ENCODE data around the gene C17orf50.

The C17orf50 gene

DNA sequence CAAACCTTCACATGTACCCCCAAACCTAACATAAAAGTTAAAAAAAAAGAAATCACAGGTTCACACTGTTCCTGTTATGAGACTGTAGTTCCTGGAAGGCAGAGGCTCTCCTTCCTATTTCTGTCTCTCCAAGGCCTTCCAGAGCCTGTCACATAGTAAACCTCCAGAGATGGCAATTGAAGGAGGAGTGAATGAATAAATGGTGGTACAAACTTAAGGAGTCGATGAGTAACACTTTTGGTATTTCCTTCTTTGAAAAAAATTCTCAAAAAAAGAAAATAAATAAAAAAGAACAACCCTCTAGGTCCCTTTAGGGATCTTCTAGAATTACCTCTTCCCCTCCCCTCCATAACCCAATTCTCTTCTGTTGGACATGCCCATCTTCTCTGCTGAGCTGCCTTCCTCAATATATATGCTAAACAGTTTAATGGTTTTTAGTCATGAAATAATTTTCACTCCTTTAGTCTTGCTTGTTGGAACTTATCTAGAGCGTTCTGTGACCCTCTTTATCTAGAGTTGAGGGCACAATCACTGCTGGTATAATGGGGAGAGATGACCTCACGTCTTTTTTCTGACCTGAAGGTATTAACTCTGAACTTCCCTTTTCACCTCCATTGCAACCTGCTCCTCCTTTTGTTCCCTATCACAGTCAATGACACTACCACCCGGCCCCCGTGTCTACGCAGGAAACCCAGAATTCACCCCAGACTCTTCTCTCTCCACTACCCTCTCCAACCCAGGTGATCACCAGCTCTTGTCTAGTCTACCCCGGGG, 46.9 kb downstream of the C17orf50 start:
- H3K4me2 ChIP-seq = peak overlapping the region; percentile 99
- peaks cover 7% of the 10 kb centered on the region; the same call in 1 of the 2 replicates for H3K36me3 ChIP-seq
- H3K27me3 ChIP-seq = no peaks in the 10 kb centered on the region
- H3K9ac ChIP-seq = peak overlapping the region; percentile 95
- H3K9me3 ChIP-seq = no peaks in the 10 kb centered on the region
- peaks cover 31% of the 10 kb centered on the region for H4K20me1 ChIP-seq
- peaks cover 53% of the 10 kb centered on the region for H3K4me1 ChIP-seq
- peak overlapping the region; percentile 98 for H3K27ac ChIP-seq
- no peak overlapping the region for H3K4me3 ChIP-seq
- TF ChIP-seq Cebpa-rat (IDR thresholded peaks at IDR 0.05) = no peak

DNA sequence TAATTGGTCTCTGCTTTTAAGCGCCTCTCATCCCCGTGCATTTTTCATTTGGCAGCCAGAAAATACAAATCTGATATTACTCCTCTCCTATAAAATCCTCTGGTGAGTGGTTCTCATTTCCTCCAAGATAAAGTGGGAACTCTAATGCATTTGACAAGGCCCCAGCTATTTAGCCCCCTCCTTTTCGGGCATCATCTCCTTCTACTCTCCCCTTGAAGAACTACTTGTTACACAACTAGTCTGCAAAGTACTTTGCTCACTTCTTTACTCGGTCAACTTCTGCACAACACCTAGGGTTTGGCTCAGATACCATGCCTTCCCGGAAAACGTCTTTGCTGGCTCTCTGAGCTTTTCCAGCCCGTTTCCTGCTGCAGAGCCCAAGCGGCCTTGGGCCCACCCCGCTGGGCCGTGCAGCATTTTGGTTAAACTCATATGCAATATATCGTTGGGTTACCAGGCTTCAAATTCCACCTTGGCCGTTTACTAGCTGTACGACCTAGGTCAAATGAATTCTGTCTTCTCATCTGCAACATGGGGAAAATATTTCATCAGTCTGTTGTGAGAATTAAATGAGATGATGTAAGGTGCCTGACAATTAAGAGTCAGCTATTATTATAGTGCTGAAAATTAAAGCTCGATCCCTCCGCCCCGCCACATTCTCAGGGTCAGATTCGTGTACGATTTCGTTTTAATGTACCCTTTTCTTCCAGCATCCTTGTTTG, 47.7 kb downstream of the C17orf50 start:
- peak overlapping the region; percentile 99 for H3K4me2 ChIP-seq
- peaks cover 39% of the 10 kb centered on the region for H4K20me1 ChIP-seq
- TF ChIP-seq Cebpa-rat (IDR thresholded peaks at IDR 0.05) = no peak
- H3K9me3 ChIP-seq = no peaks in the 10 kb centered on the region
- H3K27ac ChIP-seq = peak overlapping the region; percentile 98
- H3K36me3 ChIP-seq = peaks cover 11% of the 10 kb centered on the region; the same call in 1 of the 2 replicates
- peak overlapping the region; percentile 82 for H3K4me3 ChIP-seq
- peaks cover 55% of the 10 kb centered on the region for H3K4me1 ChIP-seq
- peak overlapping the region; percentile 95 for H3K9ac ChIP-seq
- no peaks in the 10 kb centered on the region for H3K27me3 ChIP-seq

GRCh38 chr17:35808962-35809854, 48.5 kb downstream of the C17orf50 start, which contains the start of gene TAF15:
Gene TAF15 (plus strand): TSS chr17:35809484. CDS start chr17:35809570, 86 bp downstream.
- Histone ChIP-seq H3K4me3 (peak within 1 kb of the TSS; percentile 82), H3K27me3 (no peaks in the 10 kb centered on the region), H4K20me1 (peaks cover 47% of the 10 kb centered on the region), H3K4me2 (peak within 1 kb of the TSS; percentile 99), H3K9ac (peak within 1 kb of the TSS; percentile 95), H3K36me3 (peaks cover 16% of the 10 kb centered on the region; the same call in 1 of the 2 replicates), H3K9me3 (no peaks in the 10 kb centered on the region), H3K27ac (peak within 1 kb of the TSS; percentile 98), H3K4me1 (peaks cover 54% of the 10 kb centered on the region)
- TF ChIP-seq Cebpa-rat (IDR thresholded peaks at IDR 0.05) = no peak

DNA sequence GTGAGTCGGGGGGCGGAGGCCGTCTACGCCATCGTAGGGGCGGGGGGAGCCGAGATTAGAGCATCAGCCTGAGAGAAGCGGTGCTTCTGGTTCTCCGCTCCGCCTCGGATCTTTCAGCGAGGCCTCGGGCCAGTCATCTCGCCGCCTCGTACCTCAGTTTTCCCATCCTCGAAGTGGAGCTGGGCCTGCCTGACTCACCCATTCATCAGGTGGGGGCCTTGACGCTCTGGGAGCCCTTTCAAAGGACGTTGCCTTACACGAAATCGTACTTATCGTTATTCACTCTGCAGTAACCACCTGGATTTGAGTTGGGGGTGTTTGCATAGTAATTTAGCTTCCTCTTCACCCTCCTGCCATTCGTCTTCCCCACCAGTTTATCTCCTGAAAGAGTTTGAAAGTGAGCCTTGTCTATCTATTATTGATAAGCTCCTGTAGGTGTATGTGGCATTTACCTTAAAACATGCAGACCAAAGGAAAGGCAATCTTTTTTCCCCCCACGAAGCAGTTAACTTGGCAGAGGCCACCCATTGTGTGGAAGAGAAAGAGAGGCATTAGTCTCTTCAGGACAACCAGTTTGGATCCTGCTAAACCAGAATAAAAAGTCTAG, 49.3 kb downstream of the C17orf50 start:
- Histone ChIP-seq H3K4me2 (peak overlapping the region; percentile 91), H4K20me1 (peaks cover 55% of the 10 kb centered on the region), H3K4me3 (peak overlapping the region; percentile 82), H3K4me1 (peaks cover 46% of the 10 kb centered on the region), H3K9me3 (no peaks in the 10 kb centered on the region), H3K27ac (peak overlapping the region; percentile 98), H3K9ac (peak overlapping the region; percentile 95), H3K27me3 (no peaks in the 10 kb centered on the region), H3K36me3 (peaks cover 20% of the 10 kb centered on the region; the same call in 1 of the 2 replicates)
- TF ChIP-seq Cebpa-rat (IDR thresholded peaks at IDR 0.05) = no peak

DNA sequence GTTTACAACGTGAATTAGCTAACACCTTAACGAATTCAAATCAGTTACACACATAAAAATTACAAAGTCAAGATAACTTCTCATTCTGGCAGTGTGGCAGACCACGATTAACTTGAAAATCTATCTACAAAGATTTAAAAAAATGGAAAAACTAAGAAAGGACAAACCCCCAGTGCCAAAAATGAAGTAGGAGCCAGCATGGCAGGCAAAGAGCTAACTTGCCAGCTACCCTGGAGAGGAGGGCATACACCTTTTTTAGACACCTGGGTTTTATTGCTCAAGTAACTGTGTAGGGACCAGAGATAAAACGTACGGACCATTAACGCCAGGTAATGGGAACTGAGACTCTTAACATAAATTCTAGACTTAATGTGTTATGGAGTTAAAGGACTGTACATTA, 51.1 kb downstream of the C17orf50 start:
- Histone ChIP-seq H3K9me3 (no peaks in the 10 kb centered on the region), H3K4me1 (peaks cover 43% of the 10 kb centered on the region), H3K4me3 (no peak overlapping the region), H4K20me1 (peaks cover 73% of the 10 kb centered on the region), H3K4me2 (peak overlapping the region; percentile 91), H3K36me3 (peaks cover 36% of the 10 kb centered on the region), H3K27me3 (no peaks in the 10 kb centered on the region), H3K27ac (no peak overlapping the region), H3K9ac (no peak overlapping the region)
- TF ChIP-seq Cebpa-rat (IDR thresholded peaks at IDR 0.05) = no peak

- Histone ChIP-seq H3K4me3 (no peak overlapping the region), H4K20me1 (peaks cover 80% of the 10 kb centered on the region), H3K27ac (no peak overlapping the region), H3K36me3 (peaks cover 43% of the 10 kb centered on the region), H3K9me3 (no peaks in the 10 kb centered on the region), H3K4me2 (peak overlapping the region; percentile 91; the same call in 1 of the 2 replicates), H3K27me3 (no peaks in the 10 kb centered on the region), H3K4me1 (peaks cover 44% of the 10 kb centered on the region), H3K9ac (no peak overlapping the region)
- no peak for TF ChIP-seq Cebpa-rat (IDR thresholded peaks at IDR 0.05)
Measured at GRCh38 chr17:35812456-35812855, 51.8 kb downstream of the C17orf50 start.

All from BLaER1 (cell line).